Central memory CD4-positive, alpha-beta T cell (primary cell): ENCODE data around the gene DHRS13.

Experiments used
- DNase-seq: peaks from one replicate; pipeline ENCODE4 v3.0.0; 2022

Gene DHRS13

DNA sequence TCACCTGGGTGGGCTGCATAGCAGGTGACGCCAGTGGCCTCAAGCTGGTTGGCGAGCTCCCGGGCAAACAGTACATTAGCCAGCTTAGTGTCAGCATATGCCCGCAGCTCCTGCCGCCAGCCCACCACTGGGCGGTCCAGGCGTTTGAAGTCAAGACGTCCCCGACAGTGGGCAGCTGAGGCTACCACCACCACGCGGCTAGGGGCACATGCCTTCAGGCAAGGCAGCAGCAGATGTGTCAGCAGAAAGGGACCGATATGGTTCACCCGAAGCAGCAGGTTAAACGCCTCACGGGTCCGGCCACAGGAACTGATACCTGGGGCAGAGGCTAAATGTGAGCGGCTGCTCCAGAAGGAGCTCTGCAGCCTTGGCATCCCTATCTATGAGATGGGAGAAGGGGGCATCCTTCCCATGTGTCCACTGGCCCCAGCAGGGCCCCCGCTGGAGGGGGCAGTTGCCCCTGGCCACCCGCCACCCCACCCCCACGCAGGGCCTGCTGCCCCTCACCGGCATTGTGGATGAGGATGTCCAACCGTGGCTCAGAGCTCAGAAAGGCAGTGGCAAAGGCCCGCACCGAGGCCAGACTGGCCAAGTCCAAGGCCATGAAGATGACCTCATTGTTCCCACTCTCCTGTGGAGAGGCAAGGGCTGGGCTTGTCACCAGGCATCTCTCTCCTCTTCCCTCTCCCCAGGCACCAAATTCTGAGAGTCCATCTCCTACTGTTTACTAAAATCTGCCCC, 1.7 kb downstream of the DHRS13 start:
- DNase-seq: no peak

DNA sequence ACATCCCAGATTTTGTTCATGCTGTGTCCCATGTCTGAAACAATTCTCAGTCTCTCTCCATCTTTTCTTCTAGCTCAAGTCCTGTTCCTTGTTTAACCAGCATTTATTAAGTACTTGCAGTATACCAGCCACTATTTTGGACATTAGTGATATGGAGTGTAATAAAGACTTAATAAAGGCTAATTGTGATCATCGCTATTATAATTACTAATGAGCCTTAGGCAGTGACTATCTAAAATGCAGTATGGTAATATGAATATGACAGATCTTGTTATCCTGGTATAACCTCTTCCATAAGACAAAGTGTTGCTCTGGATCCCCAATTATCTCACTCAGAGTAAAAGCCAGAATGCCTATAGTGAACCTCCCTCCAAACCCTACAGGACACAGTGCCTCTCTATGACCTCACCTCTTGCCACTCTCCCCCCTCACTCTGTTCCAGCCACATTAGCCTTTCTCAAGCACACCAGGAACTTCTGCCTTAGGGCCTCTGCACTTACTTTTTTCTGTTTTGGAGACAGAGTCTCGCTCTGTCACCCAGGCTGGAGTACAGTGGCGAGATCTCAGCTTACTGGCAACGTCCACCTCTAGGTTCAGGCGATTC, 3.6 kb downstream of the DHRS13 start:
- no peak for DNase-seq

- no peak for DNase-seq
Measured at GRCh38 chr17:28898527-28898955, 4.3 kb downstream of the DHRS13 start.

DNA sequence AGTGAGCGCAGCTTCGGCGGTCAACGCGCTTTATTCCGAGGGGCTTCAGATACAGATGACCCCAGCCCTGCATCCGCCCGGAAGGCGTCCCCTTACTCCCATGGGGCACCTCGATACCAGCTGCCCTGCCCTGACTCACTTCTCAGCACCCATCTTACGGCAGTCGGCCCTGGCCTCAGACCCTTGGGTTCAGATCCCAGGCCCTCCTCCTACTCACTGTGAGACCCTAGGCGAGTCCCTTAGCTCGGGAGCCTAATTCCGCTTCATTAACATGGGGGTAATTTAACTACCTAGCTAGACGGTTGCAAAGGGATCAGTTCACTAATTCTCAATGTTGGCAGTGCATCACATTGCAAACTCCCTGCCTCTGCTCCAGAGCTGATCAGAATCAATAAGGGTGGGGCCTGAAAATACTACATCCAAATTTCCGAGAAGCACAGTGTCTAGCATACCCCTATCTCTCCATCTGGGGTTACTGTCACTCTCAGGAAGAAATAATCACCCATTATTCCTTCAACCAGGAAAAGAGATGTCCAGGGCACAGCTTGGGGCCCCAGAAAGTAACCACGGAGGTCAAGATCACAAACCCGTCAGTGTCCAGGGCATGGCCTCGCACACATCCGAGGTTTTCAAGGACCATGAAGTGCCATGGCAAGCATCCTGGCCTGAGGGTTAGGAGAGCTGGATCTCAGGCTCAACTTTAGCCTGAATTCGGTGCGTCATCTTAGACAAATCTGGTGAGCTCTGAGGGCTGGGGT, 4.9 kb downstream of the DHRS13 start:
- no peak for DNase-seq

GRCh38 chr17:28896884-28897768, 5.8 kb downstream of the DHRS13 start, which contains the start of gene FLOT2:
Gene FLOT2 (minus strand): TSS chr17:28897733. CDS start chr17:28897574, 159 bp downstream.
- peak; percentile 69 for DNase-seq

- no peak for DNase-seq
Measured at GRCh38 chr17:28896491-28896883, 6.4 kb downstream of the DHRS13 start.

DNA sequence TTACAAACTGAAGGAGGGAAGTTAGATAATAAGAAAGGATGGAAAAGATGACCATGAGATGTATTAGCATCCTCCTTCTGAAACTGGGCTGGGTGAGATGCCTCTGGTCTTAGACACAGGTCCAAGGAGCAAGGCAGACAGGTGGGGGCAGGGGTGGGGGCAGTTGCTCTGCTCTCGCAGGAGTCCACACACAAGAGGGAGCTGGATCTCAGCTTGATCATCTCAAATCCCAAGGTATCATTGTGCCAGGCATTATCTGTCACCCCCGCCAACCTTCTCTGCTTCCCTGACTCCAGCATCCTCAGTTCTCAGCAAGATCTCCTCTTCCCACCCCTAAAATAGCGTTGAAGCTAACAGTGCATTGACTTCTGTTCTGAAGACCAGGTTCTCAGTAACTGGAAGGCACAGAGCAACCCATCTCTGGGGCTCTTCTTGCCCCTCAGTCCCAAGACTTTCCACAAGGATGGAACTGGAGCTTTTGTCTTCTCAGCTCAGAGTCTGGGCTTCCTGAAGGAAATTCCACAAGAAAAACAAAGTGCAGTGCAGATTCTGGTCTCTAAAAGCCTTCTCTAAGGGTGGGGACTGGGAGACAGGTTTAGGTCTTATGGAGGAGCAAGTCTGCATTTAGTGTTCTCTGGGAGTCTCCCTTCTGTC, 7.0 kb downstream of the DHRS13 start:
- DNase-seq: no peak

- peak; percentile 32 for DNase-seq
Measured at GRCh38 chr17:28893248-28894183, 9.4 kb downstream of the DHRS13 start.

DNA sequence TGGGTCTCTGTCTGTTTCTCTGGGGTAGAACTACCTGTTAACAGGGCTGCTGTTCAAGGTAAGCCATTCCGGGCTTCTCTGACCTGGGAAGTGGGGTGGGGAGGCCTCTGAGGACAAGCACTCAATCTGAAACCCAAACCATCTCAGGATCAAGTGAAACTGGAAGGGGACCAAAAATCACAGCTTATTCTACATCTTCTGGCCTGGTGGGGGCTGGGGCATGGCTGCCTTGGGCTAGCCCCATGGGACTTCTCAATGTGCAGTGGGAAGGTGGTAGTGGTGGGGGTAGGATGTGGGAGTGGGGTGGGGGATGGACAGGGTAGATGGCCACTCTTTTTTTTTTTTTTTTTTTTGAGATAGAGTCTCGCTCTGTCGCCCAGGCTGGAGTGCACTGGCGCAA, 10.9 kb downstream of the DHRS13 start:
- DNase-seq: no peak

DNA sequence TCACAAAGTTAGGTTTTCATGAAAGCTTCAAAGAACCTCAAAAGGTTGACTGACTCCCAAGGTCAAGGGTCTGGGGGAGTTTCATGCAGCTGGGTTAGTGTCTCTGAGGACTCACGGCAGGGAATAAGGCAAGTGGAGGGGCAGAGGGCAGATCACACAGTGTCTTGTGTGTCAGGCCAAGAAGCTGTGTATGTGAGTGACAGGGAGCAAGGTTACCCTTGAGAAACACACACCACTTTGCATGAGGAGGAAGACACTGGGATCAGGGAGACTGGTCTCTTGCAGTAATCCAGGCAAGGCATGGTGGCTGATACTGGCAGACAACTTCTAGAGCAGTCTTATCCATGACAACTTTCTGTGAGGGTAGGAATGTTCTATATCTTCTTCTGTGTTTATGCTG, 11.7 kb downstream of the DHRS13 start:
- no peak for DNase-seq

GRCh38 chr17:28889996-28890395, 12.9 kb downstream of the DHRS13 start:
- no peak for DNase-seq

- DNase-seq: no peak
Measured at GRCh38 chr17:28888832-28889231, 14.0 kb downstream of the DHRS13 start.

DNA sequence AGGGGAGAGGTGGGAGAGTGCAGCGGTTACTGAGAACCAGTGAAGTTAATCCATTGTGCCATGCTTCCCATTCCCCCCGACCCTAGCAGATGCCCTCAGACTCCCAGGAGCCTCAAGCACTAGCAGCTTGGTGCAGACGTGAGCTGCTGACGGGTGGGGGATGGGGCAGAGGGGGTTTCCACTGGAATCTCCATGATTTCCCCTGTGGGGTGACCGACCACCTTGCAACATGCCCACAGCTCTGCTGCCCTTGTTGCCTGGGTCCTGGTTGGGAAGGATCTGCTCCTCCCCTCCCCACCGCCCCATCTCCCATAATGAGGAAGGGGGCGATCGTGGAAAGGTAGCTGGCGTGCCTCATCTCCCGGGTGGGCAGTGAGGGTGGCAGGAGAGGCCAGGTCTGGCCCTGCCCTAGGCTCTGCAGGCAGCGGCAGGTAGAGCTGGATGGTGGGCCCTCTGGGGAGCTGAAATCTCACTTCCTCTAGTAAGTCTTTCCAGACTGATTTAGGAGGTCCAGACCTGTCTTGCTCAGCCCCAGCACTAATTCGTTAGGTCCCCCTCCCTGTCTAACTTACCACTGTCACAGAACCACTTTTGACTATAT, 14.9 kb downstream of the DHRS13 start:
- no peak for DNase-seq

GRCh38 chr17:28885951-28886350, 16.9 kb downstream of the DHRS13 start:
- DNase-seq: no peak

GRCh38 chr17:28885363-28885762, 17.5 kb downstream of the DHRS13 start:
- no peak for DNase-seq

- no peak for DNase-seq
Measured at GRCh38 chr17:28883967-28884702, 18.7 kb downstream of the DHRS13 start.

DNA sequence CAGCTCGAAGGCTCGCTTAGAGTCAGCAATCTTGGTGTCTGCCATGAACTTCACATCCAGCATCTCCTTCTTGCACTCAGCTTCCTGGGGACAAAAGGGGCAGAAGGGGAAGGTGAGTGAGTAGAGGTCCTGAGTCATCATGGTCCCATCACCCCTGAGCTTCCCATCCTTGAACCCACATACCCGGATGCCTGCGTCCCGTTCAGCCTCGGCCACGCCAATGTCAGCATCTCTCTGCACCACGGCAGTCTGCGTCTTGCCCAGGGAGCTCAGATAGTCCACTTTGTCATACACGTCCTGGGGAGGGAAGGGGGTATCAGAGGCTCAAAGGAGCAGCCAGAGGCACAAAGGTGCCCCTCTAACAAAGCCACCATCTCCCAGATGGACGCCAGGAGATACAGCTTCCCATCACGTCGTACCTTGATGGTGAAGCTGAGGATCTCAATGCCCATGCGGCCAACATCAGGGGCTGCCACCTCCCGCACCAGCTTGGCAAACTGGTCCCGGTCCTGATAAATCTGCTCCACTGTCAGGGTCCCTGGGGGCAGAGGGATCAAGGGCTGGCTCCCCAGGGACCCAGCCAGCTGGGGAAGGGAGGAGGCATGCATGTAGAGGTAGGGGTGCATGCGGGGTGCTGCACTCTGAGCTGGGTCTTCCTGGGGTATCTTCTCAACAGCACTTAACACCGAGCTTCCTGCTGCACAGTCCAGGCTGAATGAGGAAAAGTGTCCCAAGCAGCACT, 20.6 kb downstream of the DHRS13 start:
- DNase-seq: no peak

DNA sequence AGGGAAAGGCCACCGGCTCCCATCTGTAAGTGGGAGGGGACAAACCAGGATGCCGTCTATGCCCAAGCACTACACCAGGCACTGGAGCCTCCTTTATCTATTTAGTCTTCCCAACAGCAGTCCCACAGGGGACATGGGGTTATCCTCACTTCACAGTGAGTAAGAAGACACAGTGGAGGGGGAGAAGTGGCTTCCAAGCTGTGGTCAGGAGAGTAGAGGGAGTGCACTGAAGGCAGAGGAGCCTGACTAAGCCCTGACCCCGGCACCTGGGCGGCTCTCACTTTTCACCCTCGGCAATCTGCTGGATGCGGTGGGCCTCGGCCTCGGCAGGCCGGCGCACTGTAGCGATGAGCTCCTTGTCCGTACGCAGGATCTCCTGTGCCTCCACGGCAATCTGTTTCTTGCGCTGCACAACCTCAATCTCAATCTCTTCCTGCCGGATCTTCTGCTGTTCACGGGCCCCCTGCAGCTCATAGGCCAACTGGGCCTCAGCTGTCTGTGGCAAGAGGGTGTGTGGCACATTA, 21.3 kb downstream of the DHRS13 start:
- DNase-seq: no peak

DNA sequence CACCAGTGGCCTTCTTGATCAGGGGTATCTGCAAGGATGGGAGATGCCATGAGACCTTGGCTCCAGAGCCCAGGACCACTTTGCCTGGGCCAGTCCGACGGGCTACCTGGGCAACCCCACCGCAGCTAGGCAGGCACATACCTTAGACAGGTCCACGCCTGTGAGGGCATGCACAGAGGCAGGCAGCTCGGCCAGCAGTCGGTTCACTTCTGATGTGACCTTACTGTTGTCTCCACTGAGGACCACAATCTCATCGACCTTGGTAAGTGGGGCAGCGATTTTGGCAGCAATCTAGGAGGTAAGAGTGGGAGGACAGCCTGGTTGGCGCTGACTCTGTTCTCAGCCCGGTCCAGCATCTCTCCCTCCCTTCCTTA, 22.3 kb downstream of the DHRS13 start:
- no peak for DNase-seq
